Measurements from ENCODE around the gene EPGN. TPM values are rescaled to one million over a fixed set of nuclear protein-coding genes. Genes with fewer than 3 reads are reported as not detected.

The EPGN gene
- total and polyA plus RNA-seq, 2 donors (not counting 3 experiments of a cell fraction or from before 2014, with no cell fraction given): 1.2 TPM; not detected in 1

DNA sequence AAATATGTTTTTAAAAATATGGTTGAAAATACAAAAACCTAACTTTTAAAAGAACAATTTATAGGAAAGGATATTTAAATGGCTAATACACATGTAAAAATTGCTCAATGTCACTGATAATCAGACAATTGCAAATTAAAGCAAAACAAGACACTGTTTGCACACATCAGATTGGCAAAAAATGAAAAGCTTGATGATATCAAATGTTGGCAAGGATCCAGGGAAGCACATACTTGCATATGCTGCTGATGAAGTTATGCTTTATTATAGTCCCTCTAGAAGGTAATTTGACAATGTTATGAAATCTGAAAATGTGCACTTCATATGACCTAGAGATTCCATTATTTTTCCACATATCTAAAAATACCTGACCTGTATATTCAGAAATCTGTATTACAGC lies 45.7 kb upstream of the EPGN start:
- no peaks in the 10 kb centered on the region for H3K27me3 ChIP-seq (ENCODE audit: control insufficient read depth in 2 of 2, insufficient read depth in 2 of 2, low read length in 2 of 2)
- H3K27ac ChIP-seq (ENCODE audit: insufficient read depth, low read depth, low read length): no peak overlapping the region
- H3K36me3 ChIP-seq (ENCODE audit: control insufficient read depth in 2 of 2, extremely low read depth in 1 of 2, insufficient read depth in 2 of 2, low read length in 2 of 2): no peaks in the 10 kb centered on the region
- H3K9me3 ChIP-seq (replicated peaks; ENCODE audit: control insufficient read depth, insufficient read depth, low read length): no peaks in the 10 kb centered on the region
- no peaks in the 10 kb centered on the region for H4K20me1 ChIP-seq (replicated peaks; ENCODE audit: control insufficient read depth, extremely low read depth, insufficient read depth, low read length)
- no peak overlapping the region for H3K4me3 ChIP-seq (replicated peaks in 1 of 3; ENCODE audit: insufficient read depth in 1 of 3, low read depth in 1 of 3, low read length in 3 of 3)
- no peak for DNase-seq (ENCODE audit: low read depth, low spot score)
- FAIRE-seq: no peak
- dilution Hi-C loops (cut with MboI; ENCODE audit: extremely low pct_ligation_motif_present, low sequenced_read_pairs): no loop called here
- no peaks in the 10 kb centered on the region for H3K9me1 ChIP-seq (replicated peaks; ENCODE audit: control insufficient read depth, extremely low read depth, insufficient read depth, low read length)
- H3K4me1 ChIP-seq (ENCODE audit: control insufficient read depth, extremely low read depth, insufficient read depth, low read length): no peaks in the 10 kb centered on the region
- CTCF ChIA-PET: interaction anchor here (1.0 to 1.6 kb wide), 2 partner anchors 34 to 74 kb away, joined by 4 to 7 read pairs; no protein-coding TSS in a partner anchor
- intact Hi-C loops (cut with micrococcal nuclease): no loop called here
- H3K79me2 ChIP-seq (ENCODE audit: control insufficient read depth, insufficient read depth, low read length): no peaks in the 10 kb centered on the region
- TF ChIP-seq POLR2A (IDR thresholded peaks at IDR 0.05; ENCODE audit: low read depth, low read length) (no peak), GATA2 (IDR thresholded peaks at IDR 0.05; ENCODE audit: insufficient read depth, insufficient read length, low read depth, low read length) (no peak), EZH2 (IDR thresholded peaks at IDR 0.05; ENCODE audit: borderline replicate concordance, low read depth, low read length, severe bottlenecking) (no peak), MYC (IDR thresholded peaks at IDR 0.05; ENCODE audit: low read depth, low read length) (no peak), POLR2AphosphoS5 (IDR thresholded peaks at IDR 0.05; ENCODE audit: insufficient read depth, low read depth, low read length) (no peak), JUN (IDR thresholded peaks at IDR 0.05; ENCODE audit: borderline replicate concordance, insufficient read depth, insufficient read length, low read depth) (no peak), FOS (IDR thresholded peaks at IDR 0.05; ENCODE audit: borderline replicate concordance, insufficient read depth, low read length) (no peak)
- TF ChIP-seq, protein P1, sequence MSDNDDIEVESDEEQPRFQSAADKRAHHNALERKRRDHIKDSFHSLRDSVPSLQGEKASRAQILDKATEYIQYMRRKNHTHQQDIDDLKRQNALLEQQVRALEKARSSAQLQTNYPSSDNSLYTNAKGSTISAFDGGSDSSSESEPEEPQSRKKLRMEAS (IDR thresholded peaks at IDR 0.05; ENCODE audit: insufficient read depth, insufficient read length): no peak
- TF ChIP-seq, protein P2, sequence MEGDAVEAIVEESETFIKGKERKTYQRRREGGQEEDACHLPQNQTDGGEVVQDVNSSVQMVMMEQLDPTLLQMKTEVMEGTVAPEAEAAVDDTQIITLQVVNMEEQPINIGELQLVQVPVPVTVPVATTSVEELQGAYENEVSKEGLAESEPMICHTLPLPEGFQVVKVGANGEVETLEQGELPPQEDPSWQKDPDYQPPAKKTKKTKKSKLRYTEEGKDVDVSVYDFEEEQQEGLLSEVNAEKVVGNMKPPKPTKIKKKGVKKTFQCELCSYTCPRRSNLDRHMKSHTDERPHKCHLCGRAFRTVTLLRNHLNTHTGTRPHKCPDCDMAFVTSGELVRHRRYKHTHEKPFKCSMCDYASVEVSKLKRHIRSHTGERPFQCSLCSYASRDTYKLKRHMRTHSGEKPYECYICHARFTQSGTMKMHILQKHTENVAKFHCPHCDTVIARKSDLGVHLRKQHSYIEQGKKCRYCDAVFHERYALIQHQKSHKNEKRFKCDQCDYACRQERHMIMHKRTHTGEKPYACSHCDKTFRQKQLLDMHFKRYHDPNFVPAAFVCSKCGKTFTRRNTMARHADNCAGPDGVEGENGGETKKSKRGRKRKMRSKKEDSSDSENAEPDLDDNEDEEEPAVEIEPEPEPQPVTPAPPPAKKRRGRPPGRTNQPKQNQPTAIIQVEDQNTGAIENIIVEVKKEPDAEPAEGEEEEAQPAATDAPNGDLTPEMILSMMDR (IDR thresholded peaks at IDR 0.05; ENCODE audit: extremely low read depth in 1 of 2, insufficient read depth in 1 of 2, low read depth in 1 of 2, low read length in 2 of 2): no peak
- POLR2A ChIA-PET: no interaction called here
- BruUV-seq (replicated peaks): no TSS peak
- H3K9ac ChIP-seq (replicated peaks; ENCODE audit: extremely low read depth, insufficient read depth, low read length): no peak overlapping the region
- no peak overlapping the region for H3K4me2 ChIP-seq (ENCODE audit: insufficient read depth, low read length)
- H2AFZ ChIP-seq (ENCODE audit: low read depth, low read length): no peak overlapping the region
